ENCODE results near the gene SHC2.
"Not testable (repeated sequence)": the region's sequence is repeated elsewhere in the genome, so short reads cannot be mapped to it uniquely, and the experiment has no call there.

The SHC2 gene

GRCh38 chr19:397321-397720, 63.5 kb downstream of the SHC2 start:
- no peak for ATAC-seq
- no peak for TF ChIP-seq BACH2 (CRISPR knock-in tag; IDR thresholded peaks at IDR 0.05; ENCODE audit: borderline replicate concordance)
- TF ChIP-seq CSDC2 (CRISPR knock-in tag; IDR thresholded peaks at IDR 0.05): no peak
- TF ChIP-seq TSHZ2 (CRISPR knock-in tag; IDR thresholded peaks at IDR 0.05): no peak
- no peak for TF ChIP-seq ESRRG (CRISPR knock-in tag; IDR thresholded peaks at IDR 0.05)

- no peak for ATAC-seq
- TF ChIP-seq PATZ1 (CRISPR knock-in tag; IDR thresholded peaks at IDR 0.05; ENCODE audit: borderline replicate concordance) (no peak), CREB5 (CRISPR knock-in tag; IDR thresholded peaks at IDR 0.05; ENCODE audit: low read depth) (no peak), ZNF8 (CRISPR knock-in tag; IDR thresholded peaks at IDR 0.05) (no peak), POU6F1 (CRISPR knock-in tag; IDR thresholded peaks at IDR 0.05; ENCODE audit: borderline replicate concordance, low read depth) (no peak), BACH2 (CRISPR knock-in tag; IDR thresholded peaks at IDR 0.05; ENCODE audit: borderline replicate concordance) (no peak), ESRRG (CRISPR knock-in tag; IDR thresholded peaks at IDR 0.05) (no peak), ZFP30 (CRISPR knock-in tag; IDR thresholded peaks at IDR 0.05) (no peak), SNAI2 (CRISPR knock-in tag; IDR thresholded peaks at IDR 0.05) (no peak), ARNTL (CRISPR knock-in tag; IDR thresholded peaks at IDR 0.05; ENCODE audit: borderline replicate concordance, low read depth) (no peak), RARB (CRISPR knock-in tag; IDR thresholded peaks at IDR 0.05) (no peak), ZFP3 (CRISPR knock-in tag; IDR thresholded peaks at IDR 0.05) (no peak), CSDC2 (CRISPR knock-in tag; IDR thresholded peaks at IDR 0.05) (no peak), ZNF565 (CRISPR knock-in tag; conservative IDR thresholded peaks at IDR 0.05; ENCODE audit: low read depth) (no peak), ISL1 (CRISPR knock-in tag; IDR thresholded peaks at IDR 0.05) (no peak), ZC3H10 (CRISPR knock-in tag; IDR thresholded peaks at IDR 0.05) (no peak), TSHZ2 (CRISPR knock-in tag; IDR thresholded peaks at IDR 0.05) (no peak), TCF4 (CRISPR knock-in tag; IDR thresholded peaks at IDR 0.05; ENCODE audit: borderline replicate concordance) (no peak), PPARA (CRISPR knock-in tag; IDR thresholded peaks at IDR 0.05; ENCODE audit: borderline replicate concordance) (no peak), OSR1 (CRISPR knock-in tag; IDR thresholded peaks at IDR 0.05) (no peak), TOX (CRISPR knock-in tag; IDR thresholded peaks at IDR 0.05; ENCODE audit: borderline replicate concordance) (no peak)
Observed at GRCh38 chr19:395467-395866, 65.4 kb downstream of the SHC2 start.

GRCh38 chr19:394857-395256, 66.0 kb downstream of the SHC2 start:
- not testable (repeated sequence) for ATAC-seq

- not testable (repeated sequence) for ATAC-seq
Observed at GRCh38 chr19:393560-393959, 67.3 kb downstream of the SHC2 start.

Measured in SK-N-SH treated with all-trans-retinoic acid at 6 μM for 48 hours (cell line).